NCI-H1930 (cell line): ENCODE results near the gene PACRG.
"Not testable (repeated sequence)": the region's sequence is repeated elsewhere in the genome, so short reads cannot be mapped to it uniquely, and the experiment has no call there.

Experiments
- DNase-seq, 2 experiments: peaks; one replicate each; lab custom pipeline; 2025; lab: John Stamatoyannopoulos, UW

Gene PACRG

DNA sequence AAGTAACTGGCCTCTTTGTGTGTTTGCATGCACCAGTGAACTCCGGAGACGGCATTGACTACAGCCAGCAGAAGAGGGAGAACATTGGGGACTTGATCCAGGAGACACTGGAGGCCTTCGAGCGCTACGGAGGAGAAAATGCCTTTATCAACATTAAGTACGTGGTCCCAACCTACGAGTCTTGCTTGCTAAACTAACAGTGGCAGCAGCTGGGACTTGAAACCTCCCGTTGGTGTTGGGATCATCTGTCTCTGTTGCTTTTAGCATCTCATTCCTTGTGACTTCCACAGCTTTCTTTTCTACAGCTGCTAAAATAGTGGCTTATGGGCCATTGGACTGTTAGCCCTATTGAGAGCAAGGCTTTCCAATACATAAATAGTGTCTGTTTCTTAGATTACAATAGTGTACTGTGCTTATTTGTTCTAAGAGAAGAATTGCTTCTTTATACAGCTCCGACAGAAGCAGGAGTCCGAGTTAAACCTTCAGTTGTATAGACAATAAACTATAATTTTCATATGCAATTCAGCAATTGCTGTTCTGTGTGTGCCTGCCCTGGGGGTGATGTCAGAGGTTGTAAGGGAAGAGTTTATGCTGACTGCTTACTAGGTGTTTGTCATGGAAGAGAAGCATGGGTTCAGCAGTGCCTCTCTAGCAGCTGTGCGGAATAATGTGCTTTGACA is 587.2 kb downstream of the PACRG start:
- DNase-seq: no peak

DNA sequence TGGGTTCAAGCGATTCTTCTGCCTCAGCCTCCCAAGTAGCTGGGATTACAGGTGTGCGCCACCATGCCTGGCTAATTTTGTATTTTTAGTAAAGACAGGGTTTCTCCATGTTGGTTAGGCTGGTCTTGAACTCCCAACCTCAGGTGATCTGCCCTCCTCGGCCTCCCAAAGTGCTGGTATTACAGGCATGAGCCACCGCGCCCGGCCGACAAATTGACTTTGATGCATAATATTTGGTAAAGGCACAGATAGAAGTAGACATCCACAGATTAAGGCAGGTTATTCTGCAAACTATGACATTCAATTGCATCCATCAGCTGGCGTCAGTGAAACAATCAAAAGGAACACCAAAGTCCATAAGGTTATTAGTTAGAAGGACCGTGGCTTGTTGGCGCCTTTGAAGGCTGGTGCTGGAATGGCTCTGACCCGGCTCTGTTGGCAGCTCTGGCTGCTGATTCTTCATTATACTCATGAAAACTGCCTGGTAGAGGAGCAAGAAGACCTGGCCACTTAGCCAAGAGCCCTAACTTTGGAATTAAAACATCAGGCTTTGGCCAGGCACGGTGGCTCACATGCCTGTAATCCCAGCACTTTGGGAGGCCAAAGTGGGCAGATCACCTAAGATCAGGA is 589.2 kb downstream of the PACRG start:
- not testable (repeated sequence) for DNase-seq

- DNase-seq: no peak
These were observed 590.5 kb downstream of the PACRG start for GRCh38 chr6:163318071-163318786.

- no peak for DNase-seq
These were observed 592.0 kb downstream of the PACRG start for GRCh38 chr6:163319609-163320366.

DNA sequence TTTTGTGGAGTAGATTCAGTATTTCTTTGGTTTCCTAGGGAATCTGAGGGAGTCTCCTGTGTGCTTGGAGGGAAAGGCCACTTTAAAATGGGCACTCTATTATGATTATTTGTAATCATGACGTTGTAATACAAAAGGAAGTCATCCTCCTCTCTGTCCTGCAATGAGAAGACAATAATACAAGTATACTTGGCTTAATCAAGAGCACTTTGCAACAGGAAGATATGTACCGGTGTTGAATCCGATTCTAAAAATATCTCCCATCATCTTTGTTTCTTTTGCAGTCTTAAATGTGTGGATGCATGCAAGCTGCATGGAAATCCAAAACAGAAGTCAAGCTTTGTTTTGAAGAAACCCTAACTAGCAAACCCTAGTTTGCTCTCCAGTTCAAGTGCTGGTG is 592.6 kb downstream of the PACRG start:
- no peak for DNase-seq

- DNase-seq: no peak
These were observed 593.0 kb downstream of the PACRG start for GRCh38 chr6:163320804-163321203.

DNA sequence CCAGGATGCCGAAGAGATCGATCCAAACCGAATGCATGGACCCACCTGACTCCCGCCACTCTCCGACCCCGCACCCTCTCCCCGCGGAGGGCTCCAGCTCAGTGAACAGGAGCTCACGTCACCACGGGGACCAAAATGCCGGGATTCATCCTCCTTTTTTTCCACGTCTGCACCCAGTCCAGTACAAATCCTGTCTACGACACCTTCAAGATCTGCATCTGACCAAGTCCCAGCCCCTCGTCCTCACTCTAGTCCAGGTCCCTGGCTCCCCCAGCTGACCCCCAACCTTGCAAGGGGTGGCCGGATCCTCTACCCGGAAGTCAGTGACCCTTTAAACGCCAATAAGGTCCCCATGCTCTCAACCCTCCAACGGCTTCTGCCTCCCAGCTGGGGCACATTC is 593.9 kb downstream of the PACRG start:
- no peak for DNase-seq

DNA sequence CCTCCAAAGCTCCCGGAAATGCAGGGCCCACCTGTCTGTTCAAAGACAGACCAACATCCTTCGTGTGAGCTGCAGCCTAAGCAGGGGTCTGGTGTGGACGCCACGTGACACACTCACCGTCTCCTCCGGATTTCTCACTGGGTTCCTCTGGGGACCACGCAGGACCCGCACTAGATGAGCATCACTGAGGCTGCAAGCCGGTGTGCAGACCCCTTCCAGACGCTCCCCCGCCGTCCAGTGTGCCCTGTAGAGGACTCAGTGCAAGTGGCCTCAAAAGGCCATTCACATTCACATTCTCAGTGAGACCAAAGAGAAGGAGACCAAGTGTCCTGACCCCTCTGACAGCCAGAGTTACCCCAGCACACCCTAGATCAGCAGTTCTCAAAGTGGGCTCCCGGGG is 595.5 kb downstream of the PACRG start:
- DNase-seq: no peak

DNA sequence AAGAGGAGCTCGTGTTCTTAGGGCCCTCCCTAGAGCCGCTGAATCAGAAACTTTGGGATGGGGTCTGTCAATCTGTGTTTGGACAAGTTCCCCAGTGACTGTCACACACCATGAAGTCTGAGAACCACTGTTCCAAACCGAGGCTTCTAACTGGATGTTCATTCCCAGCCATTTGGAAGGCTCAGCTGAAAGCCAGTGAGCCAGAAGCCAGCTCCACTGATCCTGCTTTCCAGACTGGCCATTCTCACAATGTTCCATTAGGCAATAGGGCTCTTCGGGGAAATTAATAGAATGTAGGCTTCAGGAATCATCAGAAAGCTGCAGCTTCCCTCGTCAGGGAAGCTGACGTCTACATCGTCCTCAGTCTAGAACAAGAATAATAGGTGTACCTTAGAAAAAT is 595.9 kb downstream of the PACRG start:
- DNase-seq: no peak

DNA sequence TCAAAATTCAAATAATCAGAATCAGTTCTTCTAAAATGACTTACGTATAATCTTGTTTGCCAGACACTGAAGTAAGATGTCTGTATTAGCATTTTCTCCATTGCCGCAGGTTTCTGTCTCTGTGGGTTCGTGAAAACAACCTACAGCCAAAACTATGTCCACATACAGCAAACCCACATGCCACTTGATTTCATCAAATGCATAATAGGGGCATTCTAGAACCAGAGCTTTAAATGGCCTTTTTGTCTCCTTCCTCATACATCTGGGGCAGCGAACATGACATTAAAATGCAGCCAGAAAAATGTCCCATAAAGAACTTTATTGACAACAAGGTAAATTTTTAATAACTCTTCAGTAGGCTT is 596.5 kb downstream of the PACRG start:
- DNase-seq: no peak

DNA sequence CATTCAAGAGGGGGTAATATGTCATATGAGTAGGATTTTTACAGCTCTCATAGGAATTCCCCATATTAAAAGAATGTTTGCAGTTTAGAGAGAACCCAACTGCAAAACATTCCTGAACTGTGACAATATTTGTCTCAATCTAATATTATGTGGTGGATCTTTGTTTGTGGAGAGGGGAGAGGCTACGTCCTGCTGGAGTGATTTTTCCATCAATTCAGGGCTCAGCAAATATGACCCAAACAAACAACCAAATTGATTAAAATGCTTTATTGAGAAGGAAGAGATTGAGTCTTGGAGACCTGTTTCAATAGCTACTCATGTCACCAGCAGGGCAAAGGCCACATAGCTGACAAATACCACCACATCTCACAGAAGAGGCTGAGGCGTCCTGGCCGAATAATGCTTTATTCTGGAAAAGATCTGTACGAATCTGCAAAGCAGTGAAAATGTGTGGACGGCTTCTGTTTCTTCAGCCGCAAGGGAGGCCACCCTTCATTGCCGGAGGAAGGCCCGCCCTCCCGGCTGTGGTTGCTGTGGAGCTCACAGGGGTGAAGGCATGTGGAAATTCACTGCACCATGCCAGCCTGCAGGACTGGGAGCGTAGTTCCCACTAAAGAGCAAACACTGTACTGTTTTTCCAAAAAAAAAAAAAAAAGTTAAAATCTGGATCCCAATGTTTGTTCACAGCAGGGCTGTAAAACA is 597.1 kb downstream of the PACRG start:
- no peak for DNase-seq

GRCh38 chr6:163325390-163325784 is 597.6 kb downstream of the PACRG start:
- no peak for DNase-seq

- DNase-seq: no peak
These were observed 599.5 kb downstream of the PACRG start for GRCh38 chr6:163327165-163327880.

GRCh38 chr6:163327921-163328320 is 600.1 kb downstream of the PACRG start:
- no peak for DNase-seq

DNA sequence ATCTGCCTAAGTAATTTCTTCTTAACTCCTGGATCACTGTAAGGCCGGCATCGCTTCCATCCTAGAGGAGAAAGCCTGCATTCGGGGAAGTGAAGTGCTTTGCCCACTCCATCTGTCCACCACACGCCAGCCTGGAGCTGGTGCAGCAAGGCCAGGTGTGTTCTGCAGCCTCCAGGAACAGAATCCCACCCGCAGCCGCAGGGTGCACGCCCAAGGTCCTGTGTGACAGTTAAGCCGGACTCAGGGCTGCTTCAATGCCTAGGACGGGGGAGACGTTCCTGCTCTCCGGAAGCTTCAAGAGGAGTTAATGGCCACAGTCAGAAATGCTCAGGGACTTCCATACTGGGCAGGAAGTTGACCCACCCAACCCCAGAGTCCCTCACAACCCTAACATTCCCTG is 600.6 kb downstream of the PACRG start:
- DNase-seq: no peak

GRCh38 chr6:163329991-163330390 is 602.2 kb downstream of the PACRG start:
- DNase-seq: no peak

- no peak for DNase-seq
These were observed 603.5 kb downstream of the PACRG start for GRCh38 chr6:163331245-163331644.

- no peak for DNase-seq
These were observed 604.8 kb downstream of the PACRG start for GRCh38 chr6:163332575-163332974.

DNA sequence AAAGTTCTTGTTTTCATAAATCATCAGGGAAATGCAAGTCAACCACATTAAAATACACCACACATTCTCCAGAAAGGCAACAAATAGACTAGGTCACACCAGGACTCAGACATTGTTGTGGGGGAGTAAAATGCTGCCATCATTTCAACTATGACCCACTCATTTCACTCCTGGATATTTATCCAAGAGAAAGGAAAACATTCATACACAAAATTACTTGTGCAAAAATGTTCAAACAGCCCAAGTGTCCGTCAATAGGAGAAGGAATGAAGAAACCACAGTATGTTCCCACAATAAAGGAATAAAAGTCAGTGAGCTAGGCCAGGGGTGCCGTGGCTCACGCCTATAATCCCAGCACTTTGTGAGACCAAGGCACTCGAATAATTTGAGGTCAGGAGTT is 605.3 kb downstream of the PACRG start:
- DNase-seq: no peak

DNA sequence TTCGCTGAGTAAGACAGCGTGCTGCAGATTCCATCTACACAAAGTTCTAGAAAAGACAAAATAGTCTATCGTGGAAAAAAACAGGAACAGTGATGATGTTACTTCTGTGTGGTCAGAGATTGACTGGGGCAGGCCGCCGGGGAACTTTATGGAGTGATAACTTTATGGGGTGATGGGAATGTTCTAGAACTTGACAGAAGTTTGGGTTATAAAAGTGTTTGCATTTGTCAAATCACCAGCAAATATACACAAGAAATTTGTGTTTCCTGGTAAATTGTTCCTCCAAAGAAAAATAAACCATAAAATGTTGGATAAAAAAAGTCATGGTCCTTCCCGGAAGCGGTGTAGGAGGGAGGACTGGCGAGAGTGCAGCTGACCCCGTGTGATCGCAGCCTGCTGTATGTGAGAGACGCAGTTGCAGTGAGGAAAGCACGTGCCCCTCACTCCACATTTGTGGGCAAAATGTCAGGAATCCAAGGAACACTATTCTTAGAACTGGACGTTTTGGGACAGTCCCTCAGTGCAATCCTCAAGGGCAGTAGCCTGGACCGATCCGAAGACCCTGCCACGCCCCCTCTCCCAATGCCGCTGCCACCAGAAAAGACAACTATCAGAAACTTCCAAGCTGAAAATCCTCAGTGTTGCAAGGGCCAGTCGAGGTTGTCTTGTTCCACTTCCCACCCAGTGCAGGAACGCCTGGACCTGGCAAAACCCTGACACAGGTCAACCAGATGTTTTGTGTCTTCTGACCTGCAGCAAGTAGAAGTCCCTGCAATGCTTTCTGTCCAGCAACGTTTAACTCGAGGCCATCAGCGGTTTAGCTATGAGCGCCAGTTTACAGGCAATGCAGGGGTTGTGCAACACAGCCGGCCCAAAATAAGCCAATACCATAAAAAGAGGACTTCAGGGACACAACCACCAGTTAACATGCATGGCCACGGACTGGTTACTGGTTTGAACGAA is 606.2 kb downstream of the PACRG start:
- DNase-seq: no peak
